Liver (tissue), 9 donors: ENCODE results near the gene HS3ST2. TPM values are rescaled to one million over a fixed set of nuclear protein-coding genes. Genes with fewer than 3 reads are reported as not detected.

Source experiments
- DNase-seq: peaks from one replicate; pipeline ENCODE4 v3.0.0-alpha.2; 2017; ENCODE audit warnings: low spot score
- H3K27ac ChIP-seq, 2 donors: one replicate each; pipeline ENCODE4 v1.7.0; 2013; ENCODE audit warnings: inconsistent platforms in 2 of 2, low read length in 2 of 2, control low read depth in 1 of 2, low read depth in 1 of 2, mild to moderate bottlenecking in 1 of 2
- H3K27me3 ChIP-seq, 4 donors: one replicate each; pipeline versions ENCODE4 v1.6.1 to v1.7.0; 2013; ENCODE audit warnings: low read length in 3 of 4, inconsistent platforms in 1 of 4, mild to moderate bottlenecking in 1 of 4, moderate library complexity in 1 of 4; ENCODE audit not compliant: control insufficient read depth in 4 of 4, insufficient read depth in 4 of 4
- H3K36me3 ChIP-seq, 4 donors: one replicate each; pipeline versions ENCODE4 v1.6.1 to v1.7.0; 2013; ENCODE audit warnings: low read length in 3 of 4, mild to moderate bottlenecking in 3 of 4, low read depth in 1 of 4, moderate library complexity in 1 of 4; ENCODE audit not compliant: control insufficient read depth in 4 of 4, insufficient read depth in 3 of 4
- H3K4me1 ChIP-seq, 4 donors: one replicate each; pipeline versions ENCODE4 v1.6.1 to v1.7.0; 2013; ENCODE audit warnings: low read length in 3 of 4, mild to moderate bottlenecking in 3 of 4, moderate library complexity in 1 of 4; ENCODE audit not compliant: control insufficient read depth in 4 of 4, insufficient read depth in 4 of 4
- H3K4me3 ChIP-seq, 3 donors: one replicate each; pipeline versions ENCODE4 v1.6.1 to v1.7.0; 2013; ENCODE audit warnings: low read length in 3 of 3, control low read depth in 1 of 3, low read depth in 1 of 3, mild to moderate bottlenecking in 1 of 3
- H3K9ac ChIP-seq, 2 donors: one replicate each; pipeline ENCODE4 v1.7.0; 2013; ENCODE audit warnings: low read length in 2 of 2, mild to moderate bottlenecking in 2 of 2, moderate library complexity in 2 of 2, control low read depth in 1 of 2, low read depth in 1 of 2
- H3K9me3 ChIP-seq, 4 donors: one replicate each; pipeline versions ENCODE4 v1.6.1 to v1.7.0; 2013; ENCODE audit warnings: low read length in 3 of 4; ENCODE audit not compliant: control insufficient read depth in 4 of 4
- EGR1 ChIP-seq, 2 donors: IDR thresholded peaks; 2 replicates each; pipeline ENCODE4 v1.6.1; 2016 to 2018; ENCODE audit warnings: antibody characterized with exemption in 2 of 2, low read depth in 2 of 2
- FOXA1 ChIP-seq: IDR thresholded peaks from 2 replicates; pipeline ENCODE4 v1.6.1; 2016; ENCODE audit warnings: antibody characterized with exemption
- FOXA2 ChIP-seq: IDR thresholded peaks from 2 replicates; pipeline ENCODE4 v1.6.1; 2016; ENCODE audit warnings: antibody characterized with exemption
- GABPA ChIP-seq, 2 donors: IDR thresholded peaks in 1 of 2; conservative IDR thresholded peaks in 1 of 2; 2 replicates each; pipeline ENCODE4 v1.6.1; 2016; ENCODE audit warnings: antibody characterized with exemption in 2 of 2, mild to moderate bottlenecking in 1 of 2, moderate library complexity in 1 of 2
- HNF4A ChIP-seq, 2 donors: conservative IDR thresholded peaks; 2 replicates each; pipeline ENCODE4 v1.6.1; 2016; ENCODE audit warnings: antibody characterized with exemption in 2 of 2, mild to moderate bottlenecking in 2 of 2
- HNF4G ChIP-seq: IDR thresholded peaks from 2 replicates; pipeline ENCODE4 v1.6.1; 2016; ENCODE audit warnings: antibody characterized with exemption
- JUND ChIP-seq, 2 donors: IDR thresholded peaks; 2 replicates each; pipeline ENCODE4 v1.6.1; 2016; ENCODE audit warnings: antibody characterized with exemption in 2 of 2
- NR2F2 ChIP-seq: IDR thresholded peaks from 2 replicates; pipeline ENCODE4 v1.6.1; 2016; ENCODE audit warnings: antibody characterized with exemption
- RAD21 ChIP-seq, 2 donors: IDR thresholded peaks; 2 replicates each; pipeline ENCODE4 v1.6.1; 2016; ENCODE audit warnings: antibody characterized with exemption in 2 of 2, mild to moderate bottlenecking in 2 of 2
- RXRA ChIP-seq, 2 donors: IDR thresholded peaks; 2 replicates each; pipeline ENCODE4 v1.6.1; 2017 to 2018; ENCODE audit warnings: antibody characterized with exemption in 2 of 2, mild to moderate bottlenecking in 1 of 2
- SP1 ChIP-seq: IDR thresholded peaks from 2 replicates; pipeline ENCODE4 v1.6.1; 2018; ENCODE audit warnings: antibody characterized with exemption, mild to moderate bottlenecking
- TAF1 ChIP-seq: conservative IDR thresholded peaks from 2 replicates; pipeline ENCODE4 v1.6.1; 2016; ENCODE audit warnings: antibody characterized with exemption, mild to moderate bottlenecking
- YY1 ChIP-seq: IDR thresholded peaks from 2 replicates; pipeline ENCODE4 v1.6.1; 2016; ENCODE audit warnings: antibody characterized with exemption, mild to moderate bottlenecking
- whole genome bisulfite sequencing: extraction: QIAGEN DNeasy Blood & Tissue Kit; methylation state at CpG from one replicate; pipeline ENCODE4 v1.1.7; 2013; 5-methylcytosine and 5-hydroxymethylcytosine counted together
- polyA plus RNA-seq, 2 donors: library from polyadenylated mRNA; stranded (reverse) in 1 of 2; unstranded in 1 of 2; fragments of 200-250 nt in 1 of 2; fragments of >200 nt in 1 of 2; fragmentation: Nextera tagmentation in 1 of 2; extraction: Ambion mirVana in 1 of 2; gene quantifications; one replicate each; pipeline versions ENCODE4 v1.2.1 to v1.2.3, GENCODE V29; 2013 to 2015
- total RNA-seq, 2 donors: library from RNA; depleted of rRNA; stranded (reverse); fragments of >200 nt; gene quantifications; one replicate each; pipeline ENCODE4 v1.2.3, GENCODE V29; 2014
- TF ChIP-seq, protein P1 (sequence below): IDR thresholded peaks from 2 replicates; pipeline ENCODE4 v1.6.1; 2016; ENCODE audit warnings: antibody characterized with exemption
- TF ChIP-seq, protein P2 (sequence below): IDR thresholded peaks from 2 replicates; pipeline ENCODE4 v1.6.1; 2016; ENCODE audit warnings: antibody characterized with exemption, mild to moderate bottlenecking
- TF ChIP-seq, protein P3 (sequence below): IDR thresholded peaks from 2 replicates; pipeline ENCODE4 v1.6.1; 2016; ENCODE audit warnings: antibody characterized with exemption
- TF ChIP-seq, protein P4 (sequence below): IDR thresholded peaks from 2 replicates; pipeline ENCODE4 v1.6.1; 2016; ENCODE audit warnings: antibody characterized with exemption
- donor health status: healthy.
- donor health status: healthy.
- donor health status: healthy.
- donor health status: healthy.
- donor health status: healthy.

HS3ST2 gene
- total and polyA plus RNA-seq, 4 donors, result 0.08 to 0.14 (median 0.09) TPM; not detected in 1

DNA sequence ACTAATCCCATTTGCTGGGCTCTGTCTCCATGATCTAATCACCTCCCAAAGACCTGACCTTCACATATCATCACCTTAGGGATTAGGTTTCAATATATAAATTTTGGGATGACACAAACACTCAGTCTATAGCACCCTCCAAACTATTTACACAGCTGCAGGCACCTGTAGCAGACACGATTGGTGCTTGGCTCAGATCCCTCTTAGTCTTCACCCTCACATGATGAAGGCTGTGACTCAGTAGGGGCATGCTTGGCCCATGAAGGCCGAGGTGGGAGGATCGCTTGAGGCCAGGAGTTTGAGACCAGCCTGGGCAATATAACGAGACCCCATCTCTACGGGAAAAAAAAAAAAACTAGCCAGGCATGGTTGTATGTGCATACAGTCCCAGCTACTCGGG is 73.5 kb downstream of the HS3ST2 start (continued):
- TF ChIP-seq, protein P1, sequence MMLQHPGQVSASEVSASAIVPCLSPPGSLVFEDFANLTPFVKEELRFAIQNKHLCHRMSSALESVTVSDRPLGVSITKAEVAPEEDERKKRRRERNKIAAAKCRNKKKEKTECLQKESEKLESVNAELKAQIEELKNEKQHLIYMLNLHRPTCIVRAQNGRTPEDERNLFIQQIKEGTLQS, result no peak
- no peak for TF ChIP-seq NR2F2
- no peak for TF ChIP-seq TAF1
- TF ChIP-seq HNF4G, result no peak

DNA sequence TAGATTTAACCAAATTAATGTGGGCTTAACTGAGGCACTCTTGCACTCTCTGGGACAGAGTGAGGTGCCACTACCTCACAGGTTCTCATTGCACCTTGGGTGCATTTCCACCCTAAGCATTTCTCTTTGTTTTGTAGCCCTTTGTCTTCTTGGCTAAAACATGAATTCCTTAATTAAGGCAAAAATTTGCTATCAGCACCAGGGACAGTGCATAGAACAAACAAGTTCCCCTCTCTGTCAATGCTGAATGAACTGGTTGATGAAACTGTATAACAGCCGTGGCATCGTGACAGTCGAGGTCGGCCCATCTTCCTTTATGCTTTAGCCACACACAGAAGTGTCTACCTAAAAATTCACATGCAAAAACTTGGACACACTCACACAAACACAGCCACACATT is 74.8 kb downstream of the HS3ST2 start:
- no peaks in the 10 kb centered on the region for H3K9me3 ChIP-seq
- H3K36me3 ChIP-seq, result no peaks in the 10 kb centered on the region
- no peak for DNase-seq
- H3K4me1 ChIP-seq, result no peaks in the 10 kb centered on the region
- TF ChIP-seq, protein P2, sequence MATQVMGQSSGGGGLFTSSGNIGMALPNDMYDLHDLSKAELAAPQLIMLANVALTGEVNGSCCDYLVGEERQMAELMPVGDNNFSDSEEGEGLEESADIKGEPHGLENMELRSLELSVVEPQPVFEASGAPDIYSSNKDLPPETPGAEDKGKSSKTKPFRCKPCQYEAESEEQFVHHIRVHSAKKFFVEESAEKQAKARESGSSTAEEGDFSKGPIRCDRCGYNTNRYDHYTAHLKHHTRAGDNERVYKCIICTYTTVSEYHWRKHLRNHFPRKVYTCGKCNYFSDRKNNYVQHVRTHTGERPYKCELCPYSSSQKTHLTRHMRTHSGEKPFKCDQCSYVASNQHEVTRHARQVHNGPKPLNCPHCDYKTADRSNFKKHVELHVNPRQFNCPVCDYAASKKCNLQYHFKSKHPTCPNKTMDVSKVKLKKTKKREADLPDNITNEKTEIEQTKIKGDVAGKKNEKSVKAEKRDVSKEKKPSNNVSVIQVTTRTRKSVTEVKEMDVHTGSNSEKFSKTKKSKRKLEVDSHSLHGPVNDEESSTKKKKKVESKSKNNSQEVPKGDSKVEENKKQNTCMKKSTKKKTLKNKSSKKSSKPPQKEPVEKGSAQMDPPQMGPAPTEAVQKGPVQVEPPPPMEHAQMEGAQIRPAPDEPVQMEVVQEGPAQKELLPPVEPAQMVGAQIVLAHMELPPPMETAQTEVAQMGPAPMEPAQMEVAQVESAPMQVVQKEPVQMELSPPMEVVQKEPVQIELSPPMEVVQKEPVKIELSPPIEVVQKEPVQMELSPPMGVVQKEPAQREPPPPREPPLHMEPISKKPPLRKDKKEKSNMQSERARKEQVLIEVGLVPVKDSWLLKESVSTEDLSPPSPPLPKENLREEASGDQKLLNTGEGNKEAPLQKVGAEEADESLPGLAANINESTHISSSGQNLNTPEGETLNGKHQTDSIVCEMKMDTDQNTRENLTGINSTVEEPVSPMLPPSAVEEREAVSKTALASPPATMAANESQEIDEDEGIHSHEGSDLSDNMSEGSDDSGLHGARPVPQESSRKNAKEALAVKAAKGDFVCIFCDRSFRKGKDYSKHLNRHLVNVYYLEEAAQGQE, result peak; percentile 69
- no peak for TF ChIP-seq JUND (IDR thresholded peaks at IDR 0.05)
- no peak overlapping the region for H3K9ac ChIP-seq
- H3K4me3 ChIP-seq, result no peak overlapping the region
- no peaks in the 10 kb centered on the region for H3K27me3 ChIP-seq
- no peak overlapping the region for H3K27ac ChIP-seq
- WGBS, result 38% methylated on average over 4 of the region's 4 CpGs

DNA sequence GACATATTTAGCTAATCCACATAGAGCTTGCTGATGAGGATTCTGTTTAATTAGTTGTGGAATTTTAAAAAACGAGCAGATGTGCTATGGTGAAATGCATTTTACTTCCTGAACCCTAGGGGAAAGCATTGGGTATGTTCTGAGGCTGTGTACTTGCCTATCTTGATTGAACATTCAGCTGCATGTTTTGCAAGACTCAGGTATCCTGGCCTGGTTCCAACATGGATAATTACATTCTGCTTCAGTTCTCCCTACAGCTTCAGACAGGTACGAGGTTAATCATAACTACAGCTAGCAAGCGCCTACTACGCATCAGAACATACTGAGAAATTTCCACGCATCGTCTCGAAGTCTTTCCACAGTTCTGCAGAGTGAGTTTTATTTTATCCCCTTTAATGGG is 77.0 kb downstream of the HS3ST2 start:
- no peak for DNase-seq
- Histone ChIP-seq H3K9ac (no peak overlapping the region), H3K4me1 (no peaks in the 10 kb centered on the region), H3K4me3 (no peak overlapping the region), H3K27ac (no peak overlapping the region), H3K27me3 (peaks cover 0 to 2% (median 0%) of the 10 kb centered on the region in 4 donors), H3K9me3 (no peaks in the 10 kb centered on the region), H3K36me3 (no peaks in the 10 kb centered on the region)
- TF ChIP-seq, protein P1, result no peak
- no peak for TF ChIP-seq RAD21 (IDR thresholded peaks at IDR 0.05)
- TF ChIP-seq FOXA1, result no peak
- TF ChIP-seq FOXA2, result no peak
- no peak for TF ChIP-seq YY1
- no peak for TF ChIP-seq EGR1 (IDR thresholded peaks at IDR 0.05; ENCODE audit: low read depth in 2 of 2)
- TF ChIP-seq, protein P3, sequence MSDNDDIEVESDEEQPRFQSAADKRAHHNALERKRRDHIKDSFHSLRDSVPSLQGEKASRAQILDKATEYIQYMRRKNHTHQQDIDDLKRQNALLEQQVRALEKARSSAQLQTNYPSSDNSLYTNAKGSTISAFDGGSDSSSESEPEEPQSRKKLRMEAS, result no peak
- TF ChIP-seq, protein P4, sequence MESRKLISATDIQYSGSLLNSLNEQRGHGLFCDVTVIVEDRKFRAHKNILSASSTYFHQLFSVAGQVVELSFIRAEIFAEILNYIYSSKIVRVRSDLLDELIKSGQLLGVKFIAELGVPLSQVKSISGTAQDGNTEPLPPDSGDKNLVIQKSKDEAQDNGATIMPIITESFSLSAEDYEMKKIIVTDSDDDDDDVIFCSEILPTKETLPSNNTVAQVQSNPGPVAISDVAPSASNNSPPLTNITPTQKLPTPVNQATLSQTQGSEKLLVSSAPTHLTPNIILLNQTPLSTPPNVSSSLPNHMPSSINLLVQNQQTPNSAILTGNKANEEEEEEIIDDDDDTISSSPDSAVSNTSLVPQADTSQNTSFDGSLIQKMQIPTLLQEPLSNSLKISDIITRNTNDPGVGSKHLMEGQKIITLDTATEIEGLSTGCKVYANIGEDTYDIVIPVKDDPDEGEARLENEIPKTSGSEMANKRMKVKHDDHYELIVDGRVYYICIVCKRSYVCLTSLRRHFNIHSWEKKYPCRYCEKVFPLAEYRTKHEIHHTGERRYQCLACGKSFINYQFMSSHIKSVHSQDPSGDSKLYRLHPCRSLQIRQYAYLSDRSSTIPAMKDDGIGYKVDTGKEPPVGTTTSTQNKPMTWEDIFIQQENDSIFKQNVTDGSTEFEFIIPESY, result no peak
- TF ChIP-seq, protein P2, result no peak
- no peak for TF ChIP-seq TAF1
- TF ChIP-seq NR2F2, result no peak
- no peak for TF ChIP-seq RXRA (IDR thresholded peaks at IDR 0.05)
- TF ChIP-seq JUND (IDR thresholded peaks at IDR 0.05), result no peak
- TF ChIP-seq SP1, result no peak
- no peak for TF ChIP-seq GABPA (IDR thresholded peaks at IDR 0.05 in 1 of 2, conservative IDR thresholded peaks at IDR 0.05 in 1 of 2)
- no peak for TF ChIP-seq HNF4A (conservative IDR thresholded peaks at IDR 0.05)
- TF ChIP-seq HNF4G, result no peak
- WGBS, result 77% methylated on average over 7 of the region's 7 CpGs
